ENCODE results near the gene IKBIP.

IKBIP gene

DNA sequence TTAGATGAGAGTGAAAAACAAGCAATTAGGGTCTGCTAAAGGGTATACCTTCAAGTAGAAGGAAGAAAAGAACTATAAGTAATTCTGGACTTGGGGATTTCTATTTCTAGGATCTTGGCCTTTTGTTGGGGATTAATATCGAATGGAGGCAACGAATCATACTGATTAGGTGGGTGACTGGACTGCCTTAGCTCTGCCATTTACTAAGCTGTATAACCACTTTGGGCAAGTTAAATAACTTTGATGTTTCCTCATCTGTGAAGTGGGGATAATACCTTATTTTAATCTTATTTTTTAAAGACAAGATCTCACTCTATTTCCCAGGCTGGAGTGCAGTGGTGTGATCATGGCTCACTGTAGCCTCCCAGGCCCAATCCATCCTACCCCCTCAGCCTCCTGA is 6.6 kb downstream of the IKBIP start:
- in situ Hi-C loops (cut with HindIII; ENCODE audit: low sequenced_read_pairs), result no loop called here
- no peak for DNase-seq (ENCODE audit: low read depth, low spot score)
- TF ChIP-seq, protein P1, sequence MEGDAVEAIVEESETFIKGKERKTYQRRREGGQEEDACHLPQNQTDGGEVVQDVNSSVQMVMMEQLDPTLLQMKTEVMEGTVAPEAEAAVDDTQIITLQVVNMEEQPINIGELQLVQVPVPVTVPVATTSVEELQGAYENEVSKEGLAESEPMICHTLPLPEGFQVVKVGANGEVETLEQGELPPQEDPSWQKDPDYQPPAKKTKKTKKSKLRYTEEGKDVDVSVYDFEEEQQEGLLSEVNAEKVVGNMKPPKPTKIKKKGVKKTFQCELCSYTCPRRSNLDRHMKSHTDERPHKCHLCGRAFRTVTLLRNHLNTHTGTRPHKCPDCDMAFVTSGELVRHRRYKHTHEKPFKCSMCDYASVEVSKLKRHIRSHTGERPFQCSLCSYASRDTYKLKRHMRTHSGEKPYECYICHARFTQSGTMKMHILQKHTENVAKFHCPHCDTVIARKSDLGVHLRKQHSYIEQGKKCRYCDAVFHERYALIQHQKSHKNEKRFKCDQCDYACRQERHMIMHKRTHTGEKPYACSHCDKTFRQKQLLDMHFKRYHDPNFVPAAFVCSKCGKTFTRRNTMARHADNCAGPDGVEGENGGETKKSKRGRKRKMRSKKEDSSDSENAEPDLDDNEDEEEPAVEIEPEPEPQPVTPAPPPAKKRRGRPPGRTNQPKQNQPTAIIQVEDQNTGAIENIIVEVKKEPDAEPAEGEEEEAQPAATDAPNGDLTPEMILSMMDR (IDR thresholded peaks at IDR 0.05; ENCODE audit: low read depth, low read length), result no peak
- no peak overlapping the region for H3K4me3 ChIP-seq (ENCODE audit: low read depth, low read length)

DNA sequence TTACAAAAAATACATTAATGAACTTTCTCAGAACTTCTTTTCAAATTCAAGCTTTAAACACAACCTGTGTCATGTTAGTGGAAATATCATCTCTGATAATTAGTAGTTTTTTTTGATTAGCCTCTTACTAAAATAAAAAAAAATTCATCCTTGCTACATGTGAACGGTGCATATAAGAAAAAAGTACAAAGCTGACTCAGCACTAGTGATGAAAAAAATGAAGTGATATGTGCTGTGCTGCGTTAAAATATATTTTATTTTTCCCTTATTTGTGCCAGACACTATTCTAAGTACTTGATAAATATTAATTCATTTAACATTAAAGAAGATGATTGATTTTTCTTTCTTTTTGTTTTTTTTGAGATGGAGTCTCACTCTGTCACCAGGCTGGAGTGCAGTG is 7.5 kb downstream of the IKBIP start:
- in situ Hi-C loops (cut with HindIII; ENCODE audit: low sequenced_read_pairs), result no loop called here
- no peak for DNase-seq (ENCODE audit: low read depth, low spot score)
- H3K4me3 ChIP-seq (ENCODE audit: low read depth, low read length), result no peak overlapping the region
- TF ChIP-seq, protein P1 (IDR thresholded peaks at IDR 0.05; ENCODE audit: low read depth, low read length), result no peak

DNA sequence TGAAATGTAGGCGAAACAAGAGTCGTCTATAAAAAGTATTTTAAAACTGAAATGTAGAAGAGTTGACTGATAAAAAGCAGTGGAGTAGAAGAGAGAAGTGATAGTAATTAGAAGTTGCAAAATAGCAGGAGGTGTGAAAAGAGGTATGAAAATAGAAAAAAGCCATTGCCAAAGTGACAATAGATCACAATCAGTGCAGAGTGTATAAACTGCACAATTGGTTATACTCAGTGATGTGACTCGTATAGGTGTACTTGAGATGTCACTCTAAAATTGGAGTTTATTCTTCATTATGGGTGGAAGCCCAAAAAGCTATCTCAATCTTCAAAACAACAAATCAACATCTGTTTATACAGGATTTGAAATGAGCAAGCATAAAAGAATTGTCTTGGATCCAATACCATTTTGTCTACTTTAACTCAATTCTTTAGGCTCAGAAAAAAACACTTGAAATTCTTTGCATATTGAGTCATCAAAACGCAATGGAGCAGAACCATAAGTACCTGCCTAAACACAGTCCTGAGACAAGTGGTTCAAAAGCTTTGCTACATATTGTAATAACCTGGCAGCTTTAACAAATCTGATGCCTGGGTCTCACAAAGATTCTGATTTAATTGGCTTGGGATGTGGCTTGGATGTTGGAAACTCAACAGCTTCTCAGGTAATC is 8.8 kb downstream of the IKBIP start:
- peak; percentile 69 for DNase-seq (ENCODE audit: low read depth, low spot score)
- no peak overlapping the region for H3K4me3 ChIP-seq (ENCODE audit: low read depth, low read length)
- TF ChIP-seq, protein P1 (IDR thresholded peaks at IDR 0.05; ENCODE audit: low read depth, low read length), result no peak
- in situ Hi-C loops (cut with HindIII; ENCODE audit: low sequenced_read_pairs), result no loop called here

DNA sequence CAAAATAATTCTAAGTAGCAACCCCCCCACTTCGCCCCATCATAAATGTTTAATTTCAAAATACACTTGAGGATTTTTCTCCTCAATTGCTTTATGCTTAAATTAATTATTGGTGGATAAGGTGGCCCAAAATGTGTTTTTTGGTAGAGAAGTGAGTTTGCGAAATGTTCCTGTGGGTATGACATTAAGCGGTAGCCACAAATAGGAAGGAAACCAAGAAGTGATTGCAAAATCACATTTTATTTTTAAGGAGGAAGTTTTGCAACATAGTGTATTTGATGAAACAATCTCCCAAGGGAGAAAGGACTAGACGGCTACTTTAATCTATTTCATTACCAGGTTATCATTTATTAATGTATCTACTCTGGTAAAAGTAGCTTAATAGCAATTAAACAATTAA is 25.6 kb downstream of the IKBIP start:
- TF ChIP-seq, protein P1 (IDR thresholded peaks at IDR 0.05; ENCODE audit: low read depth, low read length), result no peak
- no peak overlapping the region for H3K4me3 ChIP-seq (ENCODE audit: low read depth, low read length)
- in situ Hi-C loops (cut with HindIII; ENCODE audit: low sequenced_read_pairs), result no loop called here

DNA sequence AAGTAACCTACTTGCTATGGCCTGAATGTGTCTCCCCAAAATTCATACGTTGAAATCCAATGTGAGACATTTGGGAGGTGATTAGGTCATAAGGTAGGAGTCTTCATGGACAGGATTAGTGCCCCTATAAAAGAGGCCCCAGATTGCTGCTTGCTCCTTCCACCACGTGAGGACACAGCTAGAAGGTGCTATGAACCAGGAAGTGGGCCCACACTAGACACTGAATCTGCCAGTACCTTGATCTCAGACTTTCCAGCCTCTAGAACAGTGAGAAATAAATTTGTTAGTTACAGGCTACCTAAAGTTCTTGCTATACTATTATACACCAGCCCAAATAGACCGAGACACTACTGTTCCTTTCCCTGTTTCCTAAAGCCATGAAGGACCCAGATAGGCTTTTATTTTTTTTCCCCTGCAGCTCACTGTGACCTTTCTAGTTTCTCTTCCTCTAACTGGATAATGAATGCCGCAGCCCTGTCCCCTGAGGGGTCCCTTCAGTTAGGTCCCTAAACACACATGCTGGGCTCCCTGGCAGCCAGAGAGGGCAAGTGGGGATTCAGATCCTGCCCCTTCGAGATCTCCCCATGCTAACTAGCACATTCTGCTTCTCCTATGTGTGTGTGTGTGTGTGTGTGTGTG is 31.8 kb downstream of the IKBIP start:
- TF ChIP-seq, protein P1 (IDR thresholded peaks at IDR 0.05; ENCODE audit: low read depth, low read length), result no peak
- in situ Hi-C loops (cut with HindIII; ENCODE audit: low sequenced_read_pairs), result no loop called here
- H3K4me3 ChIP-seq (ENCODE audit: low read depth, low read length), result no peak overlapping the region
- no peak for DNase-seq (ENCODE audit: low read depth, low spot score)

More for the DNA sequence above, 25.6 kb downstream of the IKBIP start:
- DNase-seq (ENCODE audit: low read depth, low spot score), result no peak

DNA sequence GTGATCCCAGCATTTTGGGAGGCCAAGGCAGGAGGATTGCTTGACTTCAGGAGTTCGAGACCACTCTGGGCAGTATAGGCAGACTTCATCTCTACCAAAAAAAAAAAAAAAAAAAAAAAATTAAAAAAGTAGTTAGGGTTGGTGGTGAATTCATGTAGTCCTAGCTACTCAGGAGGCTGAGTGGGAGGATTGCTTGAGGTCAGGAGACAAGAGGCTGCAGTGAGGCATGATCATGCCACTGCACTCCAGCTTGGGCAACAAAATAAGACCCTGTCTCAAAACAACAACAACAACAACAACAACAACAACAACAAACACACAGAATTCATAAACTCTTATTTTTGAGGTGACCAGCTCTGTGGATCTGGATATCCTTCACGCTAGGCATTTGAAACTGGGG is 34.0 kb downstream of the IKBIP start:
- TF ChIP-seq, protein P1 (IDR thresholded peaks at IDR 0.05; ENCODE audit: low read depth, low read length), result no peak
- no peak overlapping the region for H3K4me3 ChIP-seq (ENCODE audit: low read depth, low read length)
- no peak for DNase-seq (ENCODE audit: low read depth, low spot score)
- in situ Hi-C loops (cut with HindIII; ENCODE audit: low sequenced_read_pairs), result no loop called here
